Loucy (cell line): Measurements from ENCODE around the gene MOV10.

Experiments used
- CTCF ChIP-seq: fragments of 200-600 bp; sonication (generic); conservative IDR thresholded peaks from 2 replicates; pipeline ENCODE4 v1.5.1; 2014; ENCODE audit warnings: mild to moderate bottlenecking, antibody characterized with exemption, low read length
- EZH2phosphoT487 ChIP-seq: fragments of 200-600 bp; IDR thresholded peaks from 2 replicates; pipeline ENCODE4 v1.6.1; 2018; ENCODE audit warnings: antibody characterized with exemption, mild to moderate bottlenecking, moderate library complexity, borderline replicate concordance

DNA sequence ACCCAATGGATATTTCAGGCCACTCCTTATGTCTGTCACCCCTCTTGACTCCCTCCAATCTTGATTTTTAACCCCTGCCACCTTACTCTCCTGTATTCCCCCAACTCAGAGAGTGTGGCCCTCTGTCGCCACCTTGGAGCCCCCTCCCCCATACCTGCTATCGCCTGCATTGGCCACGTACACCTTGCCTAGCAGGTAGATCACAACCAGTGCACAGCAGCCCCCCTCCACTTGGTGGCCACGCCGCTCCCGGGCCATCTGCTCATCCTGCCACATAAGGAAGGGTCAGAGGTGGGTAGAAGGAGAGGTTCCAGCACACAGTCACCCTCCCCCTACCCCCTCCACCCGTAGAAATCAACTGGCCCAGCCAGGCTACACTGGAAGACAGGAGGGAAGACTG is 37.7 kb downstream of the MOV10 start:
- no peak for TF ChIP-seq CTCF
- no peak for TF ChIP-seq EZH2phosphoT487
